SK-N-SH (cell line): Measurements from ENCODE around the gene ID2. TPM values are rescaled to one million over a fixed set of nuclear protein-coding genes. Genes with fewer than 3 reads are reported as not detected.

ENCODE experiments used
- CTCF ChIA-PET: fragments of 300-600, 350-600 bp; formaldehyde crosslinking; extraction: SDS; loops from one replicate; lab custom pipeline; 2021; lab: Yijun Ruan, JAX
- POLR2A ChIA-PET: fragments of 350-600 bp; sonication (Branson Sonifier 250); formaldehyde crosslinking; extraction: SDS; loops from one replicate; lab custom pipeline; 2020; ENCODE audit warnings: antibody characterized with exemption, inconsistent platforms; lab: Yijun Ruan, JAX
- DNase-seq: peaks from one replicate; pipeline ENCODE4 v3.0.0; 2012
- H2AFZ ChIP-seq: fragments of 200-600 bp; sonication (generic); 2 replicates; pipeline ENCODE4 v1.8.1; 2016; ENCODE audit warnings: antibody characterized with exemption, mild to moderate bottlenecking, low read depth
- H3F3A ChIP-seq: fragments of 200-600 bp; sonication (generic); replicated peaks from 2 replicates; pipeline ENCODE3; 2016; ENCODE audit warnings: antibody characterized with exemption, mild to moderate bottlenecking; ENCODE audit not compliant: insufficient read depth
- H3K27ac ChIP-seq, 2 experiments: fragments of 200-500 bp in 1 of 2; fragments of 200-600 bp in 1 of 2; sonication (Bioruptor generic) in 1 of 2; sonication (generic), shearing (Covaris generic) in 1 of 2; 2 replicates each; pipeline versions ENCODE4 v1.5.1 to v1.6.1; 2014 to 2016; ENCODE audit warnings: low read depth in 2 of 2, inconsistent platforms in 1 of 2, low read length in 1 of 2, mild to moderate bottlenecking in 1 of 2, mixed read lengths in 1 of 2
- H3K27me3 ChIP-seq: fragments of 200-600 bp; sonication (generic), shearing (Covaris generic); 2 replicates; pipeline ENCODE4 v1.6.1; 2016; ENCODE audit warnings: mixed run types; ENCODE audit not compliant: insufficient read depth
- H3K36me3 ChIP-seq, 2 experiments: fragments of 200-500 bp in 1 of 2; fragments of 200-600 bp in 1 of 2; sonication (Bioruptor generic) in 1 of 2; sonication (generic) in 1 of 2; replicated peaks in 1 of 2; 2 replicates each; pipeline versions ENCODE3 to v1.5.1; 2014 to 2016; ENCODE audit warnings: low read length in 1 of 2, mild to moderate bottlenecking in 1 of 2; ENCODE audit not compliant: insufficient read depth in 2 of 2, control insufficient read depth in 1 of 2
- H3K4me1 ChIP-seq, 2 experiments: fragments of 200-500 bp in 1 of 2; fragments of 200-600 bp in 1 of 2; sonication (Bioruptor generic) in 1 of 2; sonication (generic), shearing (Covaris generic) in 1 of 2; 2 replicates each; pipeline versions ENCODE4 v1.5.1 to v1.6.1; 2014 to 2016; ENCODE audit warnings: low read depth in 1 of 2, low read length in 1 of 2, mixed run types in 1 of 2; ENCODE audit not compliant: insufficient read depth in 2 of 2, control insufficient read depth in 1 of 2
- H3K4me2 ChIP-seq: fragments of 200-600 bp; sonication (generic), shearing (Covaris generic); 2 replicates; pipeline ENCODE4 v1.6.1; 2017; ENCODE audit warnings: mixed run types
- H3K4me3 ChIP-seq, 2 experiments: fragments of 200-500 bp in 1 of 2; fragments of 200-600 bp in 1 of 2; sonication (Bioruptor generic) in 1 of 2; sonication (generic), shearing (Covaris generic) in 1 of 2; 2 replicates each; pipeline versions ENCODE4 v1.5.1 to v1.8.1; 2014 to 2016; ENCODE audit warnings: low read depth in 2 of 2, inconsistent platforms in 1 of 2, low read length in 1 of 2, mild to moderate bottlenecking in 1 of 2, mixed read lengths in 1 of 2, moderate library complexity in 1 of 2
- H3K79me2 ChIP-seq: fragments of 200-600 bp; sonication (generic); 2 replicates; pipeline ENCODE4 v1.8.1; 2017; ENCODE audit warnings: mild to moderate bottlenecking; ENCODE audit not compliant: insufficient read depth
- H3K9ac ChIP-seq: fragments of 200-600 bp; sonication (generic); 2 replicates; pipeline ENCODE4 v1.6.1; 2017; ENCODE audit warnings: mixed run types
- H3K9me2 ChIP-seq: fragments of 200-600 bp; sonication (generic); 2 replicates; pipeline ENCODE4 v1.6.1; 2017; ENCODE audit warnings: mixed run types
- H3K9me3 ChIP-seq: fragments of 200-600 bp; sonication (generic); 2 replicates; pipeline ENCODE4 v1.6.1; 2017; ENCODE audit warnings: mixed run types, mild to moderate bottlenecking, moderate library complexity
- H4K20me1 ChIP-seq: fragments of 200-600 bp; sonication (generic); 2 replicates; pipeline ENCODE4 v1.6.1; 2017; ENCODE audit warnings: mild to moderate bottlenecking, mixed run types; ENCODE audit not compliant: insufficient read depth
- CTCF ChIP-seq: fragments of 200-600 bp; sonication (generic); IDR thresholded peaks from 2 replicates; pipeline ENCODE4 v1.6.1; 2017; ENCODE audit warnings: antibody characterized with exemption, mild to moderate bottlenecking, moderate library complexity
- EP300 ChIP-seq, 2 experiments: IDR thresholded peaks; 2 replicates each; pipeline versions ENCODE4 v1.4.0 to v1.6.1; 2012; ENCODE audit warnings: borderline replicate concordance in 1 of 2, low read depth in 1 of 2, low read length in 1 of 2
- EZH2phosphoT487 ChIP-seq: fragments of 200-600 bp; sonication (generic); IDR thresholded peaks from 2 replicates; pipeline ENCODE4 v1.6.1; 2017; ENCODE audit warnings: low read depth, mixed run types, mild to moderate bottlenecking, antibody characterized with exemption, moderate library complexity, borderline replicate concordance
- FOXJ3 ChIP-seq: sonication (generic); formaldehyde crosslinking; IDR thresholded peaks from 2 replicates; pipeline ENCODE4 v1.5.1; 2020; ENCODE audit warnings: mild to moderate bottlenecking, missing genetic modification reagents
- FOXM1 ChIP-seq: IDR thresholded peaks from 2 replicates; pipeline ENCODE4 v1.4.0; 2012; ENCODE audit warnings: low read depth, mild to moderate bottlenecking
- JUND ChIP-seq: IDR thresholded peaks from 2 replicates; pipeline ENCODE4 v1.4.0; 2012
- MEF2A ChIP-seq: IDR thresholded peaks from 2 replicates; pipeline ENCODE4 v1.4.0; 2012; ENCODE audit warnings: low read depth, borderline replicate concordance
- MXI1 ChIP-seq: IDR thresholded peaks from 2 replicates; pipeline ENCODE4 v1.6.1; 2012; ENCODE audit warnings: mild to moderate bottlenecking, low read depth, low read length, improper control_type of control experiment
- NRF1 ChIP-seq: IDR thresholded peaks from 2 replicates; pipeline ENCODE4 v1.6.1; 2012; ENCODE audit warnings: low read depth, mild to moderate bottlenecking, low read length
- RFX5 ChIP-seq: IDR thresholded peaks from 2 replicates; pipeline ENCODE4 v1.6.1; 2012; ENCODE audit warnings: mild to moderate bottlenecking, improper control_type of control experiment, low read length
- RXRA ChIP-seq: IDR thresholded peaks from 2 replicates; pipeline ENCODE4 v1.4.0; 2012; ENCODE audit warnings: low read depth, mild to moderate bottlenecking, borderline replicate concordance
- SIN3A ChIP-seq: IDR thresholded peaks from 2 replicates; pipeline ENCODE4 v1.6.1; 2012; ENCODE audit warnings: low read depth, mild to moderate bottlenecking, low read length, moderate library complexity, borderline replicate concordance
- SMC3 ChIP-seq: IDR thresholded peaks from 2 replicates; pipeline ENCODE4 v1.6.1; 2012; ENCODE audit warnings: low read depth, low read length, improper control_type of control experiment
- TAF1 ChIP-seq: IDR thresholded peaks from 2 replicates; pipeline ENCODE4 v1.6.1; 2012; ENCODE audit warnings: low read depth, mild to moderate bottlenecking, low read length, moderate library complexity, borderline replicate concordance
- TCF12 ChIP-seq: IDR thresholded peaks from 2 replicates; pipeline ENCODE4 v1.4.0; 2012
- USF2 ChIP-seq: fragments of 150-350 bp; IDR thresholded peaks from 2 replicates; pipeline ENCODE4 v1.6.1; 2017; ENCODE audit warnings: antibody characterized with exemption, low read length, low read depth, borderline replicate concordance
- WGBS: methylation state at CpG from one replicate; pipeline ENCODE4 v1.1.6; 2017; ENCODE audit warnings: low lambda C conversion rate; 5-methylcytosine and 5-hydroxymethylcytosine counted together
- polyA plus RNA-seq, 3 experiments: library from polyadenylated mRNA; depleted of rRNA; stranded (reverse); fragments of >200 nt; gene quantifications; 2 replicates each; pipeline ENCODE4 v1.2.3, GENCODE V29; 2012

Gene ID2
- polyA plus RNA-seq, 1 of the 3 experiments (the other 2 are of a cell fraction): 459 TPM

GRCh38 chr2:8636041-8636491 is 45.8 kb upstream of the ID2 start:
- Histone ChIP-seq H3K9me3 (no peaks in the 10 kb centered on the region), H3K36me3 (no peaks in the 10 kb centered on the region), H3K4me1 (peaks cover 0 to 10% of the 10 kb centered on the region in 2 experiments; a peak in 1 of 4 replicates), H3K4me2 (no peak overlapping the region), H3K9ac (no peak overlapping the region), H3K27ac (no peak overlapping the region), H3K79me2 (no peaks in the 10 kb centered on the region), H2AFZ (no peak overlapping the region), H3F3A (no peaks in the 10 kb centered on the region), H3K9me2 (no peaks in the 10 kb centered on the region), H4K20me1 (no peaks in the 10 kb centered on the region), H3K4me3 (no peak overlapping the region), H3K27me3 (no peaks in the 10 kb centered on the region)
- ChIA-PET POLR2A (no interaction called here), CTCF (no interaction called here)
- TF ChIP-seq TAF1 (no peak), NRF1 (no peak), MXI1 (no peak), TCF12 (no peak), SIN3A (no peak), RXRA (no peak), FOXM1 (no peak), RFX5 (no peak), USF2 (no peak), CTCF (no peak), SMC3 (no peak), FOXJ3 (CRISPR knock-in tag) (no peak), JUND (no peak), EP300 (IDR thresholded peaks at IDR 0.05; ENCODE audit: borderline replicate concordance in 1 of 2, low read depth in 1 of 2, low read length in 1 of 2) (no peak), EZH2phosphoT487 (no peak), MEF2A (no peak)
- 93% methylated on average over 14 of the region's 15 CpGs for WGBS
- DNase-seq: no peak
